Thymus (tissue), 11 donors: ENCODE results near the gene P3H2. TPM values are rescaled to one million over a fixed set of nuclear protein-coding genes. Genes with fewer than 3 reads are reported as not detected.

Experiments
- DNase-seq, 9 donors: peaks; one replicate each; pipeline ENCODE4 v3.0.0-alpha.2; 2013; ENCODE audit warnings: low spot score in 9 of 9, low read depth in 6 of 9, missing footprints in 1 of 9
- H3K27ac ChIP-seq, 2 donors: one replicate each; pipeline ENCODE4 v1.5.1; 2013; ENCODE audit warnings: control low read depth in 1 of 2, low read depth in 1 of 2, low read length in 1 of 2, mild to moderate bottlenecking in 1 of 2, moderate library complexity in 1 of 2
- H3K27me3 ChIP-seq, 2 donors: one replicate each; pipeline ENCODE4 v1.5.1; 2013; ENCODE audit warnings: low read length in 1 of 2; ENCODE audit not compliant: control insufficient read depth in 2 of 2, insufficient read depth in 1 of 2
- H3K36me3 ChIP-seq, 2 donors: one replicate each; pipeline ENCODE4 v1.5.1; 2013; ENCODE audit warnings: low read length in 1 of 2, mild to moderate bottlenecking in 1 of 2, moderate library complexity in 1 of 2; ENCODE audit not compliant: control insufficient read depth in 2 of 2, insufficient read depth in 2 of 2
- H3K4me1 ChIP-seq, 2 donors: one replicate each; pipeline ENCODE4 v1.5.1; 2013; ENCODE audit warnings: low read length in 2 of 2; ENCODE audit not compliant: control insufficient read depth in 2 of 2, insufficient read depth in 2 of 2
- H3K4me3 ChIP-seq, 2 donors: one replicate each; pipeline ENCODE4 v1.5.1; 2013; ENCODE audit warnings: low read length in 2 of 2, control low read depth in 1 of 2, mild to moderate bottlenecking in 1 of 2
- H3K9me3 ChIP-seq, 2 donors: one replicate each; pipeline ENCODE4 v1.5.1; 2013; ENCODE audit warnings: low read length in 1 of 2, mild to moderate bottlenecking in 1 of 2; ENCODE audit not compliant: control insufficient read depth in 2 of 2, insufficient read depth in 1 of 2
- WGBS: extraction: QIAGEN DNeasy Blood & Tissue Kit; methylation state at CpG from one replicate; pipeline ENCODE4 v1.1.7; 2013; 5-methylcytosine and 5-hydroxymethylcytosine counted together
- polyA plus RNA-seq: library from polyadenylated mRNA; stranded (reverse); fragments of 200-250 nt; gene quantifications from one replicate; pipeline ENCODE4 v1.2.3, GENCODE V29; 2013
- total RNA-seq: library from RNA; stranded (reverse); fragments of 120-200 nt; gene quantifications from one replicate; pipeline ENCODE4 v1.2.4, GENCODE V29; 2013
- donor health status: healthy.

P3H2 gene
- total and polyA plus RNA-seq, 2 donors: 5.9 to 8.0 TPM

GRCh38 chr3:190099099-190099498 is 21.6 kb downstream of the P3H2 start:
- Histone ChIP-seq H3K27me3 (no peaks in the 10 kb centered on the region), H3K4me3 (no peak overlapping the region), H3K4me1 (peaks cover 0 to 2% of the 10 kb centered on the region in 2 donors), H3K9me3 (no peaks in the 10 kb centered on the region), H3K27ac (no peak overlapping the region), H3K36me3 (no peaks in the 10 kb centered on the region)
- WGBS: 94% methylated on average over 6 of the region's 6 CpGs
- no peak for DNase-seq

DNA sequence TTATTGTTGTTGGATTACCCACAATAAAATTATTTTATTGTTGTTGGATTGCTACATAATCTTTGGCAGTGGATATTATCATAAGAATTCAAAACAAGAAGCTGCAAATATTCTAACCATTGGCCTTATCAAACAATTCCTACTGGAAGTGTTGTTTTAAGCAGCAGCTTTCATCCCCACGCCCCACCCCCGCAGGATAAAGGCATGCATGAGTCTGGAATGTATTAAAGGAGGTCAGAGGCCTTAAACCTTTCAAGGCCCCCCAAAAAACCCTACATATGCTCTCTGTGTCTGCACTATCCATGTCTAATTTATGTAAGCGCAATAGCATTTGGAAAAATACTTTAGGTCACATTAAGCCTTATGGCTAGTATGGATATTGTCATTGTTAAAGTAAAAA is 23.1 kb downstream of the P3H2 start:
- Histone ChIP-seq H3K4me3 (no peak overlapping the region), H3K4me1 (peaks cover 0 to 2% of the 10 kb centered on the region in 2 donors), H3K9me3 (no peaks in the 10 kb centered on the region), H3K36me3 (no peaks in the 10 kb centered on the region), H3K27me3 (no peaks in the 10 kb centered on the region), H3K27ac (no peak overlapping the region)
- no peak for DNase-seq
- WGBS: 82% methylated on average over 3 of the region's 3 CpGs

DNA sequence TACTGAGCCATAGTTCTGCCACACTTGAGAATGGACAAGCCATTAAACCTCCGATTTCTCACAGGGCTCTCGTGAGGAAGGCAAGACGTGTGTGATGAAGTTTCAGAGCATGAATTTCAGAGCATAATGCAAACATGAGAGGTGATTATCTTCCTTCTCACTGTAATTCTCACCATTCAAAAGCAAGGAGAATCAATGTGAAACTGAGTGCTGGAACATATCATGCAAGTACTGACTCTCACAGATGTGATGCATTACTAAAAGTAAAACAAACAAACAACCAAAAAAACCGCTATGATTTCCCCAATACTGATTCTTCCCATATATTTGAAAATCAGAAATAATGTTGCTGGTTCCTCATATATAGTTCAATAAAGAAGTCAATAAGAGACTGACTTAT is 23.7 kb downstream of the P3H2 start:
- 95% methylated on average over 4 of the region's 4 CpGs for WGBS
- no peaks in the 10 kb centered on the region for H3K27me3 ChIP-seq
- peaks cover 0 to 2% of the 10 kb centered on the region in 2 donors for H3K4me1 ChIP-seq
- H3K9me3 ChIP-seq: no peaks in the 10 kb centered on the region
- DNase-seq: no peak
- H3K4me3 ChIP-seq: no peak overlapping the region
- H3K36me3 ChIP-seq: no peaks in the 10 kb centered on the region
- no peak overlapping the region for H3K27ac ChIP-seq

DNA sequence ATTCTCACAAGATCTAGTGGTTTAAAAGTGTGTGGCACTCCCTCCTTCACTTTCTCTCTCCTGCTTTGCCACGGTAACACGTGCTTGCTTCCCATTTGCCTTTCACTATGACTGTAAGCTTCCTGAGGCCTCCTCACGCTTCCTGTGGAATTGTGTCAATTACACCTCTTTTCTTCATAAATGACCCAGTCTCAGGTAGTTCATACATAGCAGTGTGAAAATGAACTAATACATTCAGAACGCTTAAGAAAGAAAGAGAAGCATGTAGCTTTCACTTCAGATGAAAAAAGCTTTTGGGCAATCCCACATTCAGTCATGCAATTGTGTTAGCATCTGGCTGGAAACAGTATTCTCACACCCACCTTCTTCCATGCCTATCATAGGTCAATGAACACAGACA is 24.4 kb downstream of the P3H2 start:
- DNase-seq: no peak
- Histone ChIP-seq H3K27ac (no peak overlapping the region), H3K4me3 (no peak overlapping the region), H3K9me3 (no peaks in the 10 kb centered on the region), H3K27me3 (no peaks in the 10 kb centered on the region), H3K4me1 (peaks cover 0 to 2% of the 10 kb centered on the region in 2 donors), H3K36me3 (no peaks in the 10 kb centered on the region)
- WGBS: 94% methylated on average over 4 of the region's 4 CpGs

DNA sequence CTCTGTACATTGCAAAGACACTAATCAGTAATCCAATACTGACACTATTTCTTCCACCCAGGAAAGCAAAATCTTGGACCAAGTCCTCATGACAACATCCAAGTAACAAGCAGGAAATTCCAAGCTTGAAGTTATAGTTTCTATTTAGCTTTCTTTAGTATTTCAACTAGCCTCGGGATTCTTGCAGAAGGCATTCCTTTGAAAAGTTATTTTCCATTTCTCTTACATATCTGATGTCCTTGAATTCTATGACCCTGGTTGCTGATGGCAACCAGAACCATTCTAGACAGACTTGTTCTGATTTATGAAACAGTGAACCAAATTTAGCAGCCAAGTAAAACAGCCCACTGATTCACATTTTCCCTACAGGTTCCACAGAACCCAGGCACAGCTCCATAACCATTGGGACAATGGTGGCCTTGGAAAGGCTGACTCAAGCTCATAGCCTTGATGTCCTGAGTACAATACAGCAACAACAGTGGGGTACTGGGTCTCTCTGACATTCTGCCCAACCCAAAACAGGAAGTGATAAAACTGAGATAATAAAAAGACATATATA is 26.5 kb downstream of the P3H2 start:
- no peaks in the 10 kb centered on the region for H3K4me1 ChIP-seq
- no peaks in the 10 kb centered on the region for H3K9me3 ChIP-seq
- no peak for DNase-seq
- H3K4me3 ChIP-seq: no peak overlapping the region
- 91% methylated on average over 1 of the region's 1 CpG for WGBS
- H3K27ac ChIP-seq: peak overlapping the region in 1 of 2 donors; percentile 75
- no peaks in the 10 kb centered on the region for H3K36me3 ChIP-seq
- H3K27me3 ChIP-seq: no peaks in the 10 kb centered on the region

- no peaks in the 10 kb centered on the region for H3K4me1 ChIP-seq
- no peak overlapping the region for H3K27ac ChIP-seq
- H3K27me3 ChIP-seq: no peaks in the 10 kb centered on the region
- H3K4me3 ChIP-seq: no peak overlapping the region
- no peak for DNase-seq
- no peaks in the 10 kb centered on the region for H3K9me3 ChIP-seq
- WGBS: 52% methylated on average over 2 of the region's 2 CpGs
- no peaks in the 10 kb centered on the region for H3K36me3 ChIP-seq
These were observed 28.4 kb downstream of the P3H2 start for GRCh38 chr3:190092250-190092649.

DNA sequence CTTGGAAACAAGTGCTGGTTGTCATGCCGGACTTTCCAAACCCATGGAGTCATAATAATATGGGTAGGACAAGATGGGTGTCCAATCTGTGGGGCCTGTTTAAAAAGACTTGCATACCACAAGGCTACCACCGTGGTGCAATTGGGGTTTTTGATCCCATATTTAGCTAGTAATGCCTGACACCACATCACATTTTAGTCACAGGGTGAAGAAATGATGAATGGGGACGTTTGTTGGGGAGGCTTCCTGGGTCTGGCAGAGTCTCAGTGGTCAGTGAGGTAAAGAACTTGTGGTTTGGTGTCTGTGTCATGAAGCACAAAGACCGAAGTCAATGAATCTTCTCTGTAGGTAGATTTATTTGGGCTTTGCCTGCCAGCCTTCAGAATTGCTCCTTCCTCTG is 31.0 kb downstream of the P3H2 start:
- DNase-seq: no peak
- WGBS: 82% methylated on average over 4 of the region's 4 CpGs
- no peak overlapping the region for H3K27ac ChIP-seq

DNA sequence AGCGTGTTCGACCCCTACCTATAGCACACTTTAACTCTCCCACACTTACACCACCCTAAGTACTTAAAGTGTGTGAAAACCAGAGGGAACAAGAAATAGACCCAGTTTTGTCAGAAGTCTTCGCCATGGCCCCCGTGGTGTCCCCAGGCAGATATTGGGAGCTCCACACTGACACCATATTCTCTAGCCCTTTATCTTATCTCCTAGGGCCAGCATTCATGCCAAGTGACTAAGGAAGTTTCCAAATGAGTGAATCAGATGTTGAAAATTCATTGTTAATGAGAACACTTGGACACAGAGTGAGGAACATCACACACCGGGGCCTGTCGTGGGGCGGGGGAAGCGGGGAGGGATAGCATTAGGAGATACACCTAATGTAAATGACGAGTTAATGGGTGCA is 31.8 kb downstream of the P3H2 start:
- H3K36me3 ChIP-seq: no peaks in the 10 kb centered on the region
- no peak overlapping the region for H3K27ac ChIP-seq
- H3K4me3 ChIP-seq: no peak overlapping the region
- no peaks in the 10 kb centered on the region for H3K4me1 ChIP-seq
- DNase-seq: no peak
- 97% methylated on average over 9 of the region's 9 CpGs for WGBS
- H3K27me3 ChIP-seq: no peaks in the 10 kb centered on the region
- no peaks in the 10 kb centered on the region for H3K9me3 ChIP-seq

More for the DNA sequence above, 31.0 kb downstream of the P3H2 start:
- Histone ChIP-seq H3K9me3 (no peaks in the 10 kb centered on the region), H3K27me3 (no peaks in the 10 kb centered on the region), H3K36me3 (no peaks in the 10 kb centered on the region), H3K4me3 (no peak overlapping the region), H3K4me1 (no peaks in the 10 kb centered on the region)

DNA sequence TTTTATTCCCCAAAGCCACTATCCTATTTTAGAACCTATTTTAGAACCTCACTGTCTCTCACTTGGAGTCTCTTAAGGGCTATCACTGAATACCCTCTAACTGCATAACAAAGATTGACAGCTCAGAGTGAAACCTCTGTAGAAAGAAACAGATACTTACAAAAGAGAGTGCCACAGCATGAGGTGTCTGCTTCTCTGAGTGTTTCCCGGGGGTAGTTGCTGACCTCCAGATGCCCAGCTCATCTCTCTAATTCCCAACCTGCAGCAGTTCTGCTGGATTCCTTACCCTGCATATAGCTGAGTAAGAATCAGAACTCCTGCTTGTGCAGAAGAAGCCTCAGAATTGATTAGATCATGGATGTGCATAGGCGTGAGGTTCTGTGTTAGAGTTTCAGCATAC is 34.5 kb downstream of the P3H2 start:
- WGBS: 93% methylated on average over 2 of the region's 2 CpGs
- Histone ChIP-seq H3K27ac (no peak overlapping the region), H3K4me1 (no peaks in the 10 kb centered on the region), H3K27me3 (no peaks in the 10 kb centered on the region), H3K36me3 (no peaks in the 10 kb centered on the region), H3K9me3 (no peaks in the 10 kb centered on the region), H3K4me3 (no peak overlapping the region)
- DNase-seq: no peak

DNA sequence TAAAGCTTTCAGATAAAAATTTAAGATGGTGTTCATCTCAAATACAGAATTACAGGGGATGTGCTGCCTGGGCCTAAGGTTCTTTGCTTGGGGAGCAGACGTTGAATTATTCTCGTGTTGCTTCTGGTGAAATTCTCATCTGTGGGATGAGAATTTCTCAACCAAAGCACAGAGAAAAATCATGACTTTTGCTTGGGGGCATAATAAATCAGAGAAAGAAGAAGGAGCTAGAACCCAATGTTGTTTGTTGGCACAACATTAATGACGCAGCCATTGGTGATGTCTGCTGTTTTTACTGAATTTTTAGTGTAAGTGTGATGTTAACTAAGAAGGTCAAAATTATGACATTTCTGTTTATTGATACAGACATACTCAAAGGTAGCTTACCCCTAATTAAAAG is 35.7 kb downstream of the P3H2 start:
- 97% methylated on average over 3 of the region's 3 CpGs for WGBS
- Histone ChIP-seq H3K27me3 (no peaks in the 10 kb centered on the region), H3K4me3 (no peak overlapping the region), H3K9me3 (no peaks in the 10 kb centered on the region), H3K36me3 (no peaks in the 10 kb centered on the region), H3K4me1 (no peaks in the 10 kb centered on the region), H3K27ac (no peak overlapping the region)
- DNase-seq: no peak
